ENCODE data around the gene SORCS3.

Gene SORCS3

DNA sequence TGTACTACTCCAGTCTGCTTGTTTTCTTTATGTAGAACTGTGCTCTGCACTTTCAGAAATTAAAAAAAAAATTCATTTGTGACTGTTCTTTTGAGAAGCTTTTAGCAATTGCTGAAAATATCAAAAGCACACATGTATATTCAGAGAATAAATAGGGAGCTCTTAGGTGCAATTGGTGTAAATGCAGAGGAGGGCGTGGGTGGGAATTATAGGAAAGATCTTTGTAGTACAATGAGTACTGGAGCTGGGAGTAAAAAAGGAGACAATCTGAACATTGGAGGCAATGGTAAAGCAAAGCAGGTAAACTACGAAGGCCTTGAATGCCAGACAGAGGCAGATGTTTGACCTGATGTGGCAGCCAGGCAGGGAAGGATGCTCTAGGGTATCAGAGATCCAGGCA is 267.5 kb downstream of the SORCS3 start:
- TF ChIP-seq MYC (IDR thresholded peaks at IDR 0.05; ENCODE audit: low read depth, low read length): no peak
- TF ChIP-seq CTCF (IDR thresholded peaks at IDR 0.05; ENCODE audit: low read depth, low read length): no peak
- TF ChIP-seq, protein P1, sequence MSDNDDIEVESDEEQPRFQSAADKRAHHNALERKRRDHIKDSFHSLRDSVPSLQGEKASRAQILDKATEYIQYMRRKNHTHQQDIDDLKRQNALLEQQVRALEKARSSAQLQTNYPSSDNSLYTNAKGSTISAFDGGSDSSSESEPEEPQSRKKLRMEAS (IDR thresholded peaks at IDR 0.05; ENCODE audit: low read depth, low read length): no peak
- no peak for TF ChIP-seq POLR2A (IDR thresholded peaks at IDR 0.05; ENCODE audit: extremely low read depth, insufficient read length)
- no peak overlapping the region for H3K4me3 ChIP-seq (ENCODE audit: low read depth, low read length)
- DNase-seq (ENCODE audit: low read depth): no peak

DNA sequence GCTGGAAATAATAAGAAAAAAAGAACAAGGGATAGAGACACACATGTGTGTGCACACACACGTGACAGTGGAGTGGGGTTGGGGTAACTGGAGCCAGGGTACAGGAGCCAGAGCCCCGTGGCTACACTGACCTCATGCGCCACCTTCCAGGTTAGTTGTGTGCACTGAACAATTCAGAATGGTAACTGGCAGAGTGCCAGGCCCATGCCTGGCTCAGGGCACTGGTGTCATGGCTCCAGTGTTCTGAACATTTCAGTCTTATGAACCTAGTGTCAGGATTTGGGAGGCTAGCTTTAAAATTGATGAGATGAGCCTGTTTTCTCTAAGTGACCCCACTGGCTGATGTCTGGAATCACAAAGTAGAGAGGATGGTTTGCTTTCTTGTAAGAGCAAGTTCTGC is 269.6 kb downstream of the SORCS3 start:
- TF ChIP-seq CTCF (IDR thresholded peaks at IDR 0.05; ENCODE audit: low read depth, low read length): no peak
- no peak for DNase-seq (ENCODE audit: low read depth)

DNA sequence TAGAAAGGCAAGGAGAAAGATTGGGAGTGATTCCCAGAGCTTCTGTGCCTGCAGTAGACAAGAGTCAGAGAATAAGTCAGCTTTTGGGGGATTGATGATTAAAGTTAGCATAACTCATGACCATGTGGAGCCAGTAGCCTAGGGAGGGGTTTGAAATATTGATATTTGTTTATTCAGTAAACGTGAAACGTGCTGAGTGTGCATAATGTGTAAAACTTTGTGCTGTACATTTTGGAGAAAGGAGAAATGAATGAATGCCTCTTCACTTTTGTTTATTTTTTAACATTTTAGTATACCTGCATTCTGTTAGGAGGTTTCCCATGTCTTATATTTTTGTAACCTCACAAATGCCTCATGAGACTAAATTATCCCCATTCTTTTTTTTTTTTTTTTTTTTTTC is 272.3 kb downstream of the SORCS3 start:
- no peak for DNase-seq (ENCODE audit: low read depth)
- TF ChIP-seq, protein P1 (IDR thresholded peaks at IDR 0.05; ENCODE audit: low read depth, low read length): no peak
- TF ChIP-seq POLR2A (IDR thresholded peaks at IDR 0.05; ENCODE audit: extremely low read depth, insufficient read length): no peak
- no peak for TF ChIP-seq MYC (IDR thresholded peaks at IDR 0.05; ENCODE audit: low read depth, low read length)
- no peak for TF ChIP-seq CTCF (IDR thresholded peaks at IDR 0.05; ENCODE audit: low read depth, low read length)
- no peak overlapping the region for H3K4me3 ChIP-seq (ENCODE audit: low read depth, low read length)

More for the DNA sequence above, 269.6 kb downstream of the SORCS3 start:
- H3K4me3 ChIP-seq (ENCODE audit: low read depth, low read length): no peak overlapping the region

DNA sequence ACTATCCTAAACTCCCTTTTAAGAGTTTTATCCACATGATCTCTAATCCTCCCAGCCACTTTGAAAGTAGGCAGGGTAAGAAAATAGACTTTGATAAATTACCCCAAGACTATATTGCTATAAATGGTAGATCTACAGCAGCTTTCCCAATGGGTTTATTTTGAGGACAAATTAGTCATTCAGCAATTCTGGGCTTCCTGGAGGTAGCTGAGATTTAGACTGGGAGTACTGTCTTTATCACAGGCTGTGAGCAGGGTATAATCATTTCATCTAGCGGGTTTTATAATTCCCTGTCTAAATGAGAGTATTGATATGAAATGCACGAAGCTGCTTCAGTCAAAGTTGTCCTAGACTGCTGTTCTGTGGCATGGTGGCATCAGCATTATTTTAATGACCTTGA is 279.4 kb downstream of the SORCS3 start:
- no peak for TF ChIP-seq POLR2A (IDR thresholded peaks at IDR 0.05; ENCODE audit: extremely low read depth, insufficient read length)
- no peak for TF ChIP-seq CTCF (IDR thresholded peaks at IDR 0.05; ENCODE audit: low read depth, low read length)
- TF ChIP-seq, protein P1 (IDR thresholded peaks at IDR 0.05; ENCODE audit: low read depth, low read length): no peak
- TF ChIP-seq MYC (IDR thresholded peaks at IDR 0.05; ENCODE audit: low read depth, low read length): no peak
- no peak for DNase-seq (ENCODE audit: low read depth)
- no peak overlapping the region for H3K4me3 ChIP-seq (ENCODE audit: low read depth, low read length)

GRCh38 chr10:104921763-104922162 is 280.7 kb downstream of the SORCS3 start:
- no peak for DNase-seq (ENCODE audit: low read depth)
- TF ChIP-seq POLR2A (IDR thresholded peaks at IDR 0.05; ENCODE audit: extremely low read depth, insufficient read length) (no peak), MYC (IDR thresholded peaks at IDR 0.05; ENCODE audit: low read depth, low read length) (no peak), CTCF (IDR thresholded peaks at IDR 0.05; ENCODE audit: low read depth, low read length) (no peak)
- TF ChIP-seq, protein P1 (IDR thresholded peaks at IDR 0.05; ENCODE audit: low read depth, low read length): no peak
- no peak overlapping the region for H3K4me3 ChIP-seq (ENCODE audit: low read depth, low read length)

DNA sequence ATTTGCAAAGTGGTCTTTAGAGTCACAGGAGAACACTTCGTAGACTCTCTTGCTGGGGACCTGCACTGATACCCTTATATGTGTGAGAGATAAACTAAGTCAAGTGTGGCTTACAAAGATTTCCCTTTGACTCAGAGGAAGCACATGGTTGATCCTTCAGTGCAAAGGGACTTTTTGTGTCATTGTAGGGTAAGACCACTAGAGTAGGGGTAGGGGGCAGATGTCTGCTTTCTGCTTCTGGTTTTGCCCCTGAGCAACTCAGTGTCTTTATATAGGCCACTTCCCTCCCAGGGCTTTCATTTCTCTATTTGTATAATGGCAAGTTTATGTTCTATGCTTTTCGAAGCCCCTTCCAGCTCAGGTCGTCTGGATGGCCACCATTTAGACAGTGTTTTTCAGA is 281.7 kb downstream of the SORCS3 start:
- no peak for TF ChIP-seq MYC (IDR thresholded peaks at IDR 0.05; ENCODE audit: low read depth, low read length)
- TF ChIP-seq, protein P1 (IDR thresholded peaks at IDR 0.05; ENCODE audit: low read depth, low read length): no peak
- TF ChIP-seq CTCF (IDR thresholded peaks at IDR 0.05; ENCODE audit: low read depth, low read length): no peak
- no peak for TF ChIP-seq POLR2A (IDR thresholded peaks at IDR 0.05; ENCODE audit: extremely low read depth, insufficient read length)
- no peak for DNase-seq (ENCODE audit: low read depth)
- H3K4me3 ChIP-seq (ENCODE audit: low read depth, low read length): no peak overlapping the region
